Thoracic aorta (tissue), 2 donors: ENCODE measurements around the gene FAM13A. TPM values are rescaled to one million over a fixed set of nuclear protein-coding genes. Genes with fewer than 3 reads are reported as not detected.

Experiments
- ATAC-seq: fragments of 150-250 bp; one replicate; pipeline ENCODE4 v1.8.0; 2017; ENCODE audit warnings: low read depth; ENCODE audit not compliant: insufficient number of reproducible peaks, low FRiP score
- DNase-seq: peaks from one replicate; pipeline ENCODE4 v3.0.0-alpha.2; 2020; ENCODE audit warnings: low spot score
- H3K27ac ChIP-seq, 2 donors: fragments of 200-600 bp; sonication (generic); 1 replicate in 1 of 2; 2 replicates in 1 of 2; pipeline ENCODE4 v1.5.1; 2016; ENCODE audit warnings: mild to moderate bottlenecking in 2 of 2, moderate library complexity in 2 of 2
- H3K27me3 ChIP-seq: fragments of 200-600 bp; sonication (generic); replicated peaks from 2 replicates; pipeline ENCODE4 v1.6.0; 2016; ENCODE audit warnings: mild to moderate bottlenecking; ENCODE audit not compliant: insufficient read depth
- H3K36me3 ChIP-seq: fragments of 200-600 bp; sonication (generic); one replicate; pipeline ENCODE4 v1.5.1; 2016
- H3K4me1 ChIP-seq, 2 donors: fragments of 200-600 bp; sonication (generic); 1 replicate in 1 of 2; 2 replicates in 1 of 2; pipeline versions ENCODE4 v1.5.1 to v1.6.0; 2016; ENCODE audit warnings: low read depth in 2 of 2, mild to moderate bottlenecking in 1 of 2; ENCODE audit not compliant: control insufficient read depth in 1 of 2
- H3K4me3 ChIP-seq: fragments of 200-600 bp; sonication (generic); 2 replicates; pipeline ENCODE4 v1.5.1; 2016; ENCODE audit warnings: mild to moderate bottlenecking
- H3K9me3 ChIP-seq: fragments of 200-600 bp; sonication (generic); 2 replicates; pipeline ENCODE4 v1.5.1; 2016
- CTCF ChIP-seq: fragments of 200-600 bp; sonication (generic); IDR thresholded peaks from one replicate; pipeline ENCODE4 v1.5.1; 2019; ENCODE audit warnings: antibody characterized with exemption
- total RNA-seq, 2 donors: library from RNA; depleted of rRNA; stranded (reverse); fragments of >200 nt; gene quantifications; one replicate each; pipeline versions ENCODE4 v1.1.0 to v1.2.3, GENCODE V29; 2016

Gene FAM13A
- total RNA-seq, 2 donors from 2014 or later: 27.3 to 32.5 TPM

DNA sequence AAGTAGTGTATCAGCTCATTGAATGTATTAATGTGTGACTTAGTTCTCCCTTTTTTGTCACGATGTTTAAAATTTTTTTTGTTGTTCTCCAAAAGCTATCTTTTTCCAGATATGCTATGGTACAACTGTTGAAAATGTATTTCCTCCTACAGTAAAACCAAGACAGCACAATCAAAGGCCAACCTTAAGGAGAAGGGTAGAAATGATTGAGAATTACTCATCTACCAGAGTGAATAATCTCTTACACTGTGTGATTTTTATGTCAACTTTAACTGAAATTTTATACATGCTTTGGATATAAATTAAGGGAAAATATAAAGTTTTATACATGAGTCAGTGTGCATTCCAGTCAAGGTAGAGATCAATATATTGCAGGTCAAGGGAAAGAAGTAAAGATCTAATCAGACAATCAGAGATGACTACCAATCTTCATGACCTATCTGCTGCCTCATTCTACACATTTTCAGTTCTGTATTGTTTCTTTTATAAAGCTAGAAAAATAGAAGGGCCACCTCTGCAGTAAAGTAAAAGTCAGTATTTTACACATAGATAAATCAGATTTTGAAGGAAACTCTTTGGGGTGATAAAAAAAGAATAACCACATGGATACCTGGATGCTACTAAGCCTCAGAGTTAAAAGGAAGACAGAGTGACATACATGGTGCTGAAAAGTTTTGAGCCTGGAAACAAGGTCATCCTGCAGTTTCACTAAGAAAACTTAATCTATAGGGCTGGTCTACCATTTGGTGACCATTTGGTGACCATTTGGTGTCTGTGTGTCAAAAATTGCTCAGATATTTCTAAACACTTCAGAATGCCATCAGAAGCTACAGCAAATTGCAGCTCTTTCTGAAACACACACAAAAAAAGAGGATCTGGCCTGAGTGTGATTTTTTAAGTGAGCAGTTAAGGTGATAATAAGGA, 1.6 kb downstream of the FAM13A start:
- Histone ChIP-seq H3K27ac (no peak overlapping the region), H3K27me3 (no peaks in the 10 kb centered on the region)
- no peak for ATAC-seq

DNA sequence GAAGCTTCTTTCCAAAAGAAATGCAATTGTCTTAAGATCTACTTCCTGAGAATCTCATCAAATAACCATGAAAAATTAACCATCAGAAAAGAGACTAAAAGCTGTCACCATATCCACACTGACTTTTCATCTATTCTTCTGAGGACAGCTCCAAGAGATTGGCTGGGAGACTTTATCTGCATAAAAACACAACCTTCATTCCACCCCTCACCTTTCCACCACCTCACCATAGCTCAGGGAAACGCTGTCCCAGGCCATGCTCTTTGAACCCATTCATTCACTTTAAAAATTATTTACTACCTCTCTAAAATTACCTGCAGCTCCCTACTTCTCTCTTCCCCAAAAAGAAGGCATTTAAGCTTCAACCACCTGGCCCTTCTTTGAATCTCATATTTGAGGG, 2.4 kb downstream of the FAM13A start:
- H3K4me3 ChIP-seq: peak overlapping the region; percentile 70
- H3K4me1 ChIP-seq: peaks cover 10 to 36% of the 10 kb centered on the region in 2 donors
- H3K9me3 ChIP-seq: no peaks in the 10 kb centered on the region
- TF ChIP-seq CTCF: no peak
- H3K27me3 ChIP-seq: no peaks in the 10 kb centered on the region
- no peaks in the 10 kb centered on the region for H3K36me3 ChIP-seq
- no peak overlapping the region for H3K27ac ChIP-seq
- DNase-seq (no peak), ATAC-seq (no peak)

More for the DNA sequence above, 1.6 kb downstream of the FAM13A start:
- no peaks in the 10 kb centered on the region for H3K9me3 ChIP-seq
- H3K4me1 ChIP-seq: peaks cover 10 to 36% of the 10 kb centered on the region in 2 donors
- H3K36me3 ChIP-seq: no peaks in the 10 kb centered on the region
- no peak for TF ChIP-seq CTCF
- H3K4me3 ChIP-seq: peak overlapping the region; percentile 70
- no peak for DNase-seq

DNA sequence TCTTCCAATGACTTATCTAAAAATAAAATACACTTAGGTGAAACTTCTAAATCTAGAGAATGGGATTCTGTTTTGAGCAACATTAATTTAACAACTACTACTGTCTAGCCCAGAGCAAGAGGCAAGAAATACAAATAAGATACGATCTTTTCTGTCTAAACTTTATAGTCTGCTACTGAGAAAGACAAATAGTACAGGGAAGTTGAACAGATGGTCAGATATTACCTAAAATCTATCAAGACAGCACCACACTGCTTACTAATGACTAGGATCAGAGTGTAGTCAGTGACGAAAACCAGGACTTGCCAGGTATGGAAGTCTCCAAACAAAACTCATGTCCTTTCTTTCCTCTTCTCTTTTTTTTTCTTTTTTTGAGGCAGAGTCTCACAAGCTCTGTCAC, 7.1 kb downstream of the FAM13A start:
- Histone ChIP-seq H3K27ac (no peak overlapping the region), H3K27me3 (no peaks in the 10 kb centered on the region), H3K36me3 (no peaks in the 10 kb centered on the region), H3K4me3 (no peak overlapping the region), H3K4me1 (peaks cover 5 to 24% of the 10 kb centered on the region in 2 donors), H3K9me3 (no peaks in the 10 kb centered on the region)
- no peak for DNase-seq
- no peak for TF ChIP-seq CTCF
- no peak for ATAC-seq

GRCh38 chr4:89048906-89049601, 7.9 kb downstream of the FAM13A start:
- Histone ChIP-seq H3K36me3 (no peaks in the 10 kb centered on the region), H3K4me3 (no peak overlapping the region), H3K9me3 (no peaks in the 10 kb centered on the region), H3K4me1 (peaks cover 0 to 18% of the 10 kb centered on the region in 2 donors), H3K27me3 (no peaks in the 10 kb centered on the region), H3K27ac (peak overlapping the region in 1 of 2 donors; percentile 3)
- no peak for TF ChIP-seq CTCF
- ATAC-seq: no peak
- DNase-seq: no peak
